ENCODE measurements around the gene HAAO.

GRCh38 chr2:42736598-42737322, 55.6 kb downstream of the HAAO start:
- TF ChIP-seq REST (IDR thresholded peaks at IDR 0.05; ENCODE audit: insufficient read depth in 1 of 2, low read depth in 2 of 2, low read length in 2 of 2), result no peak
- no peak for TF ChIP-seq POLR2AphosphoS5 (IDR thresholded peaks at IDR 0.05; ENCODE audit: low read depth, low read length)

All from PFSK-1 (cell line).